Measurements from ENCODE around the gene CHRND.

CHRND gene

DNA sequence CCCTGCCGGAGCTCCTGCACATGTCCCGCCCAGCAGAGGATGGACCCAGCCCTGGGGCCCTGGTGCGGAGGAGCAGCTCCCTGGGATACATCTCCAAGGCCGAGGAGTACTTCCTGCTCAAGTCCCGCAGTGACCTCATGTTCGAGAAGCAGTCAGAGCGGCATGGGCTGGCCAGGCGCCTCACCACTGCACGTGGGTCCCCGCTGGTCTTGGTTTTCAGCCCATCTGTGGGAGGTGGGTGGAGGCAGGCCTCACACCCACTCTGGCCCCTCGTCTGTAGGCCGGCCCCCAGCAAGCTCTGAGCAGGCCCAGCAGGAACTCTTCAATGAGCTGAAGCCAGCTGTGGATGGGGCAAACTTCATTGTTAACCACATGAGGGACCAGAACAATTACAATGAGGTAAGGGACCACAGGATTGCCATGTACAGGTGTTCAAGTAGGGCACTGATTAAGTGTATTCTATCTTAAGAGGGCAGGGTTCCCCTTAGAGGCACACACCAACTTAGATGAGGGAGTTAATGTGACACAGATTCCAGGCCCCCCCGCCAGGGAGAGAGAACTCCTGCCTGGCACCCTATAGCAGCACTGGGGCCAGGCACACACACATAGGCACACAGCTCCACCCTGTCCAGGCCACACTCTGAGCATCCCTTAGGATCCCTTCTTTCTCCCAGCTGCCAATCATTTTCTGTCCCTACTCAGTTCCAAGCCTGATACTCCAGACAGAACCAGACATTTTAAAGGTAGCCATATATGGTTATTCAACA is 8.2 kb downstream of the CHRND start:
- TF ChIP-seq POLR2A (IDR thresholded peaks at IDR 0.05; ENCODE audit: low read length), result no peak
- no peak for TF ChIP-seq GATA1 (IDR thresholded peaks at IDR 0.05; ENCODE audit: low read depth, low read length)
- no peak for DNase-seq

DNA sequence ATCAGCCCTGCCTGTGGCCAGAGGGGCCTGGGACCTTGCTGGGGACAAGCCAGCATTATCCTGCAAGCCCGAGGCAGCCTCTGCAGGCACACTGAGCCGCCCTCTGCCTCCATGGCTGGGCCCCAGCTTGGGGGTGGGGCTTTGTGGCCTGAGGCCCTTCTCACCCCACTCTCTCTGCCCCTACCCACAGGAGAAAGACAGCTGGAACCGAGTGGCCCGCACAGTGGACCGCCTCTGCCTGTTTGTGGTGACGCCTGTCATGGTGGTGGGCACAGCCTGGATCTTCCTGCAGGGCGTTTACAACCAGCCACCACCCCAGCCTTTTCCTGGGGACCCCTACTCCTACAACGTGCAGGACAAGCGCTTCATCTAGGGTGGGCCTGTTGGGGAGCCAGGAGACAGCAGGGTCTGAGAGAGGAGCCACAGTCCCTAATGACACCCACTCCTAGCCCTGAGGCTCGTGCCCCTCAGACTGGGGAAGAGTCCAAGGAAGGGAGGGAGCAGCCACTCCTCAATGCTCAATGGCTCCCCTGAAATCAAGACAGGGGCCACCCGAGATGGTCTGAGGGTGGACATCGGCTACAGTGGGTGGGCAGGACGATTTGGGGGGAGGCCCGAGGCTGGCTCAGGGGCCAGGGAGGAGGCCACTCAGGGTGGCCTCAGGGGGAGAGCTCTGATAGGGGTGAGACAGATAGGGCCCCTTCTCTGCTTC is 9.1 kb downstream of the CHRND start:
- TF ChIP-seq GATA1 (IDR thresholded peaks at IDR 0.05; ENCODE audit: low read depth, low read length) (no peak), POLR2A (IDR thresholded peaks at IDR 0.05; ENCODE audit: low read length) (no peak)
- no peak for DNase-seq

DNA sequence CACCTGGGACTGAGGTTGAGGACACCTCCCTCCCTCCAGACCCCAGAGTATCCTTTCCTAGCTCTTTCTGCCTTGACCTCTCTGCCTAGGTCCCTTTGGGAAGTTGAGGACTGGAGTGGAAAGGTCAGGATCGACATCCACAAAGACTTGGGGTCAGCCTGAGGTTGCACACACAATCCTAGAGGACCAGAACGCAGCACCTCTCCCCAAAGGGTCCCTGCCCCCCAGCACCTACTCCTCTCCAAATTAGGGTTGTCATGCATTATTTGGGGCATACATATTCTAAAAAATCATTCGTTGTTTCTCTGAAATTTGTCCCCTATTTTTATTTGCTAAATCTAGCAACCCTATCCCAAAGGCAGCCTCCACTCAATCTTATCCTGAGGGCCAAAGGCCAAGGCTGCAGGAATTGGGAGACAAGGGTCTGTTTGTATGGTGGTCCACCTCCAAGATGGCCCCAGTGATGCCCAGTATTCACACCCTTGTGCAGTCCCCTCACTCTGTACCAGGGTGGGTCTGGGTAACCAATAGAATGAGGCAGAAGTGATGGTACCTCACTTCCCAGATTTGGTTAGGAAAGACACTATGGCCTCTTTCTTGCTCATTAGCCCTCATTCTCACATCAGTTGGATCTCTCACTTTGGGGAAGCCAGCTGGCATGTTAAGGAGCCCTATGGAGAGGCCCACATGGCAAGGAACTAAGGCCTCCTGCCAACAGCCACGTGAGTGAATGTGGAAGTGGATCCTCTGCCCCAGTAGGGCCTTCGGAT is 10.0 kb downstream of the CHRND start:
- no peak for TF ChIP-seq GATA1 (IDR thresholded peaks at IDR 0.05; ENCODE audit: low read depth, low read length)
- TF ChIP-seq POLR2A (IDR thresholded peaks at IDR 0.05; ENCODE audit: low read length), result no peak
- DNase-seq, result no peak

DNA sequence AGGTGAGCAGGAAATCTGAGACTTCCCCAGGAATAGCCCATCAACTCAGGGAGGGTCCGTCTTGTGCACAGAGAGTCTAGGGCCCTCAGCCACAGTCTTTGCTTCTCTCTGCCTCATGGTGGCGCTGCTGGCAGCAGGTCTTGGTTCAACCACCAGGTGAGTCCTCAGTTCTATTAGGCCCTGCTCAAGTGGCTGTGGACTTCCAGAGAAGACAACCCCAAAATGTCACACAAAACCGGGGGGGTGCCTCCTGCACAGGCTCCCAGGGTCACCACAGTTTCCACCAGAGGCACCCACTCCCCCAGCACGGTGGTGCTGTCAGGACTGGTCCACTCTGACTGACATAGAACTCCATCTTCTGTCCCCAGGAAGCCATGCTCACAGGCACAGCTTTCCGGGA is 11.1 kb downstream of the CHRND start:
- peak; percentile 17 to 19 for DNase-seq
- TF ChIP-seq POLR2A (IDR thresholded peaks at IDR 0.05; ENCODE audit: low read length) (no peak), GATA1 (IDR thresholded peaks at IDR 0.05; ENCODE audit: low read depth, low read length) (no peak)

DNA sequence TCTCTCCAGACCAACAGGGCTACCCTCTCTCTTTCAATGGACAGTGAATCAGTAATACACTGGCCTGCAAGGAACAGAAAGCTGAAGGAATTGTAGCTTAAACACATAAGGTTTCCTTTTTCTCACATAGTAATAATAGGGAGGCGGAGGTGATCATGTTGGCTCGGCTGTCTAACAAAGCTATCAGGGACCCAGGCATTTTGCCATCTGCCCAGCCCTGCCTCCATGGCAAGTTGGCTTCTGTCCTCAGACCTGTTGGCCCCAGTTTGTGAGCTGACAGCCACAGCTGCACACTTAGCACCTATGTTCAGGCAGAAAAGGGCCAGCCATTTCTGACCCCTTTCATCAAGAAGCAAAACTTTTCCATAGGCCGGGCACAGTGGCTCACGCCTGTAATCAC is 11.5 kb downstream of the CHRND start:
- TF ChIP-seq GATA1 (IDR thresholded peaks at IDR 0.05; ENCODE audit: low read depth, low read length), result no peak
- no peak for TF ChIP-seq POLR2A (IDR thresholded peaks at IDR 0.05; ENCODE audit: low read length)
- no peak for DNase-seq

DNA sequence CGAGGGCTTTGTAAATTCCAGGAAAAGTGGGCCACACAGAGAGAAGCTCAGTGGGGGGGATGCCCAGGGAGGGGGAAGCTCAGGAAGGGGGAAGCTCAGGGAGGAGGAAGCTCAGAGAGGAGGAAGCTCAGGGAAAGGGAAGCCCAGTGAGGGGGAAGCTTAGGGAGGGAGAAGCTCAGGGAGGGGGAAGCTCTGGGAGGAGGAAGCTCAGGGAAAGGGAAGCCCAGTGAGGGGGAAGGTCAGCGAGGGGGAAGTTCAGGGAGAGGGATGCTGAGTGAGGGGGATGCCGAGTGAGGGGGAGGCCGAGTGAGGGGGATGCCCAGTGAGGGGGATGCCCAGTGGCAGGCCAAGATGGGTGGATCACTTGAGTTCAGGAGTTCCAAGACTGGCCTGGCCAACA is 12.7 kb downstream of the CHRND start:
- no peak for DNase-seq
- TF ChIP-seq GATA1 (IDR thresholded peaks at IDR 0.05; ENCODE audit: low read depth, low read length) (no peak), POLR2A (IDR thresholded peaks at IDR 0.05; ENCODE audit: low read length) (no peak)

DNA sequence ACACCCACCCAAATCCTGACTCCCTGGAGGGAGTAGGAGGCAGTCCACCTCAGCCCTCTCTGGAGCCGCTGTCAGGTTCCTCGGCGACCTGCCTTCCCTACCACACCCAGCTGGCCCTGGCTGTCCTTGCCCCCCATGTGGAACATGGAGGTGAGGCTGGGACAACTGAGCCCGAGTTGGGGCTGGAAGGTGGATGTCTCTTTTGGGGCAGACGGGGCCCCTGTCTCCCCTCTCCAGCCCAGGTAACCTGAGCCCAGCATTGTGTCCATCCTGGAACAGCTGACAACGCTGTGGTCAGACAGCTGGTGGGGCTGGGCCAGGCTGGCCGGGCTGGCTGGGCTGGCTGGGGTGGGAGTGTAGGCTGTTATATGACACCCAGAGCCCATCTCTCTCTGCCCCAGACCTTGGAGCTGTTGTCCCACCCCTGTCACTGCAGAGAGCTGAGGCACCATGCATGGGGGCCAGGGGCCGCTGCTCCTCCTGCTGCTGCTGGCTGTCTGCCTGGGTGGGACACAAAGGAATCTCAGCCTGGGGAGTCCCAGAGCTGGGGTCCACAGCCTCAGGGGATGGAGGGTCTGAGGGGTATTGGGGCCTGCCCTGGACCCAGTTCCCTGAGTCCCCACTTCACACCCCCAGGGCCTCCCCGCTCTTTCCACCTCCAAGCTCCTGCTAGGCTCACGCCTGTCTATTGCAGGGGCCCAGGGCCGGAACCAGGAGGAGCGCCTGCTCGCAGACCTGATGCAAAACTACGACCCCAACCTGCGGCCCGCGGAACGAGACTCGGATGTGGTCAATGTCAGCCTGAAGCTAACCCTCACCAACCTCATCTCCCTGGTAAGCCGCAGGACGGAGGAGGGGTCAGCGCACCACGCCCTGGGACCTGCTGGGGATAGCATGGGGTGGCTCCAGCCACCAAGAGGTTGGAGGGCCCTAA is 13.6 kb downstream of the CHRND start, which contains the start of gene CHRNG:
TSS of gene CHRNG (plus strand) at position 395 of the 934 bp plus-strand sequence. CDS start at position 451, 56 bp downstream.
- TF ChIP-seq POLR2A (IDR thresholded peaks at IDR 0.05; ENCODE audit: low read length) (peak; percentile 2), GATA1 (IDR thresholded peaks at IDR 0.05; ENCODE audit: low read depth, low read length) (no peak)
- no peak for DNase-seq

DNA sequence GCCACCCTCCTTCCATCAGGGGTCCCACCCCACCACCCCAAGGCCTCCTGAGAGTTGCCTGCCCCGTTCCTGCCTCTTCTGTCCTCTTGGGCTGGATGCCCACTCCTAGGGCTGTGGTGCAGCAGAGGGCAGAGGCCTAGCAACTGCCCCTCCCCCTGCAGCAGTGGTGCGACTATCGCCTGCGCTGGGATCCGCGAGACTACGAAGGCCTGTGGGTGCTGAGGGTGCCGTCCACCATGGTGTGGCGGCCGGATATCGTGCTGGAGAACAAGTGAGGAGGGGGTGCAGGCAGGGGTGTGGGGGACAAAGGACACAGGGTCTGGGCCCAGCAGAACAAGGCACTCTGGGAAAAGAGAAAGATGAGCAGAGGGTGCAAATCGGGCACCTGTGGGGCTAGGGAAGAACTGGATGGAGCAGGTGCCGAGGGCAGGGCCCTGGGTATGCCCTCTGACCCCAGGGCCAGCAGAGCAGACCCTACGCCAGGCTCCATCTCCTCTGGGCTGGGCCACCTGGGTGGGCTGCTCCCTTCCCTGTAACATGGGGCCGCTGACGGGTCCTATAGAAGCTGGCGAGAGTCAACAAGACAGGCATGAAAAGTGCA is 14.6 kb downstream of the CHRND start:
- TF ChIP-seq GATA1 (IDR thresholded peaks at IDR 0.05; ENCODE audit: low read depth, low read length) (no peak), POLR2A (IDR thresholded peaks at IDR 0.05; ENCODE audit: low read length) (no peak)
- DNase-seq, result no peak

DNA sequence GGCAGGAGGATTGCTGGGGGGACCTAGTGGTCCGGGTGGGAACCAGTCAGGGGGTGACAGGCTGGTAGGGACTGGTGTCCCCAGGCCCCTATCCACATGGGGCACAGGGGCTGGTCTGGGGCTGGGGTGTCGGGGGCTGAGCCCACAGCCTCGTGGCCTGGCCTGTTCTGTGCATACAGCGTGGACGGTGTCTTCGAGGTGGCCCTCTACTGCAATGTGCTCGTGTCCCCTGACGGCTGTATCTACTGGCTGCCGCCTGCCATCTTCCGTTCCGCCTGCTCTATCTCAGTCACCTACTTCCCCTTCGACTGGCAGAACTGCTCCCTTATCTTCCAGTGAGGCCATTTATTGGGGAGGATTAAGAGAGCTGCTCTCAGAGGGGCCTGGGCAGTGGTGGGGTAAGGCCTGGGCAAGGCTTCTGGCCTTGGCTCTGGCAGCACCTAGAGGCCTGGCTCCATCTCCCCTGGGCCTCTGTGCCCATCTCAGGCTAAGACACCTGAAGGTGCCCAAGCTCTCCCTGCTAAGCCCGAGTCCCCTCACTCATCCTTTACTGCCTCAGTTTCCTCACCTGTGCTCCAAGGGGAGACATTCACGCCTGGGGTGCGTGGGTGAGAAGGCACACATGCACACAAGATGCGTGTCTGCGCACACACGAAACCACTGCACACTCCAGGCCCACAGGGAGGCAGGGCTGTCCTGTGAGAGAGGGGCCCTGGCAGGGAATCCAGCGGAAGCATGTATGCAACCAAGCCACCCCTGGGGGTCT is 15.4 kb downstream of the CHRND start:
- TF ChIP-seq POLR2A (IDR thresholded peaks at IDR 0.05; ENCODE audit: low read length), result no peak
- TF ChIP-seq GATA1 (IDR thresholded peaks at IDR 0.05; ENCODE audit: low read depth, low read length), result no peak
- DNase-seq, result peak; percentile 28 to 48

DNA sequence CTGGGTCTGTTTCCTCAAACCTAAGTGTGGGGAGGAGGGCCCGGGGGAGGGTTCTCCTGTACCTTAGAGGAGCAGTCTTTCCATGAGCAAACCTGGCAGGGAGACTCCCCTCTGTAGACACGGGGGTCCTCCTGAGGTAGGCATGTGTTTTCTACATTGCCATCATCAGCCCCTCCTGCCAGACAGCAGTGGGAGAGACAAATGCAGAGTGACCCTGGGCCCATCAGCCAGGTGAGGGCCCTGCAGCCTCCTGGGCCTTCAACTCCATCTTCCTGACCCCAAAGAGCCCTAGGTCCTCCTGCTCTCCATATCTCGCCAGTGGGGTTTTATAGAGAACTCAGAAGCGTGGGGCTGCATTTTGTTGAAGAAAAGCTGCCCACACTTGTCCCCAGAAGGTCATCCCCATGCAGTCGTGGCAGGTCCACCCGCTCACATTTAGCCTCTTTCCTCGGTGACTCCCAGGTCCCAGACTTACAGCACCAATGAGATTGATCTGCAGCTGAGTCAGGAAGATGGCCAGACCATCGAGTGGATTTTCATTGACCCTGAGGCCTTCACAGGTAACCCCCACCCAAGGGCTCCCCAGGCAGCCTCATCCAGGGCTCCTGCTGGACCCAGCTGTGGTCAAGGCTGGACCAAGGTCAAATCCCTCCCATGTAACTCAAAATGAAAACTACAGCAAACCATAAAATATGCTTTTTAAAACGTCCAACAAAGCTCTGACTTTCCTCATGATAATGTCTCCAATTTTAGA is 16.2 kb downstream of the CHRND start:
- TF ChIP-seq GATA1 (IDR thresholded peaks at IDR 0.05; ENCODE audit: low read depth, low read length), result no peak
- TF ChIP-seq POLR2A (IDR thresholded peaks at IDR 0.05; ENCODE audit: low read length), result no peak
- no peak for DNase-seq

DNA sequence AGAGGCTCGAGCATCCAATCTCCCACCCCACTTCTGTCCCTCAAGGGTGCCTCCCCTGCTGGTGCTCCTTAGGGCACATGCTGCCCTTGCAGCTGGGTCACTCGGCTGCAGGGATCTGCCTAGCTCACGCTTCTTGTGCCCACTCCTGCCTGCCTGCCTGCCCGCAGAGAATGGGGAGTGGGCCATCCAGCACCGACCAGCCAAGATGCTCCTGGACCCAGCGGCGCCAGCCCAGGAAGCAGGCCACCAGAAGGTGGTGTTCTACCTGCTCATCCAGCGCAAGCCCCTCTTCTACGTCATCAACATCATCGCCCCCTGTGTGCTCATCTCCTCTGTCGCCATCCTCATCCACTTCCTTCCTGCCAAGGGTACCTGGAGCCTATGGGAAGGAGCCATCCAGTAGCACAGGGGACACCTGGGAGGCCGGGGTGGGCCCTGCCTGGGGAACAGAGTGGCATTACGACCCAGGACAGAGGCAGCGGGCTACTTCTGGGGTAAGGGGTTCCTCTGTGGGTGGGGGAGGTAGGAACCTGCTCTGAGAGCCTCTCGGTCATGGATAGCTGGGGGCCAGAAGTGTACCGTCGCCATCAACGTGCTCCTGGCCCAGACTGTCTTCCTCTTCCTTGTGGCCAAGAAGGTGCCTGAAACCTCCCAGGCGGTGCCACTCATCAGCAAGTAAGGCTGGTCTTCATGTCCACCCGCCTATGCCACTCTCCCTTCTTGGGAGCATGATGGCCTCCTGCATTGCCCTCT is 16.9 kb downstream of the CHRND start:
- no peak for DNase-seq
- TF ChIP-seq POLR2A (IDR thresholded peaks at IDR 0.05; ENCODE audit: low read length) (no peak), GATA1 (IDR thresholded peaks at IDR 0.05; ENCODE audit: low read depth, low read length) (no peak)
